ENCODE results near the gene RHOV. TPM values are rescaled to one million over a fixed set of nuclear protein-coding genes. Genes with fewer than 3 reads are reported as not detected.

RHOV gene
- total and polyA plus RNA-seq, 10 of the 15 experiments (the other 5 are each of a cell fraction or from before 2014, with no cell fraction given), result 0.24 to 39.3 (median 9.3) TPM

- TF ChIP-seq KDM1A (IDR thresholded peaks at IDR 0.05; ENCODE audit: borderline replicate concordance) (no peak), SMARCA5 (IDR thresholded peaks at IDR 0.05) (0 out of 2 replicates have a peak, but pooled peaks have one; percentile 65), SIN3A (IDR thresholded peaks at IDR 0.05; ENCODE audit: low read depth, low read length) (0 out of 2 replicates have a peak, but pooled peaks have one; percentile 7), RAD21 (IDR thresholded peaks at IDR 0.05; ENCODE audit: insufficient read depth, low read depth, low read length) (0 out of 2 replicates have a peak, but pooled peaks have one; percentile 15), EED (IDR thresholded peaks at IDR 0.05; ENCODE audit: low read depth) (peak; percentile 40; the same call in 1 of the 2 replicates), NR2C1 (IDR thresholded peaks at IDR 0.05) (peak; percentile 31; the same call in 1 of the 2 replicates), POLR2AphosphoS5 (IDR thresholded peaks at IDR 0.05; ENCODE audit: low read length) (peak; percentile 38; the same call in 1 of the 2 replicates), IKZF1 (conservative IDR thresholded peaks at IDR 0.05) (peak; percentile 39; the same call in 1 of the 2 replicates), NR2F1 (conservative IDR thresholded peaks at IDR 0.05) (peak; percentile 60)
- TF ChIP-seq, protein P1, sequence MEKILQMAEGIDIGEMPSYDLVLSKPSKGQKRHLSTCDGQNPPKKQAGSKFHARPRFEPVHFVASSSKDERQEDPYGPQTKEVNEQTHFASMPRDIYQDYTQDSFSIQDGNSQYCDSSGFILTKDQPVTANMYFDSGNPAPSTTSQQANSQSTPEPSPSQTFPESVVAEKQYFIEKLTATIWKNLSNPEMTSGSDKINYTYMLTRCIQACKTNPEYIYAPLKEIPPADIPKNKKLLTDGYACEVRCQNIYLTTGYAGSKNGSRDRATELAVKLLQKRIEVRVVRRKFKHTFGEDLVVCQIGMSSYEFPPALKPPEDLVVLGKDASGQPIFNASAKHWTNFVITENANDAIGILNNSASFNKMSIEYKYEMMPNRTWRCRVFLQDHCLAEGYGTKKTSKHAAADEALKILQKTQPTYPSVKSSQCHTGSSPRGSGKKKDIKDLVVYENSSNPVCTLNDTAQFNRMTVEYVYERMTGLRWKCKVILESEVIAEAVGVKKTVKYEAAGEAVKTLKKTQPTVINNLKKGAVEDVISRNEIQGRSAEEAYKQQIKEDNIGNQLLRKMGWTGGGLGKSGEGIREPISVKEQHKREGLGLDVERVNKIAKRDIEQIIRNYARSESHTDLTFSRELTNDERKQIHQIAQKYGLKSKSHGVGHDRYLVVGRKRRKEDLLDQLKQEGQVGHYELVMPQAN (conservative IDR thresholded peaks at IDR 0.05), result peak; percentile 81; the same call in 1 of the 2 replicates
Measured at GRCh38 chr15:40894681-40895448, 20.8 kb upstream of the RHOV start (continued).
